ENCODE results near the gene PPP1R37. TPM values are rescaled to one million over a fixed set of nuclear protein-coding genes. Genes with fewer than 3 reads are reported as not detected.

PPP1R37 gene
- total and polyA plus RNA-seq, 5 donors from 2014 or later: 0.61 to 17.4 (median 0.69) TPM

GRCh38 chr19:45178262-45179071, 85.5 kb downstream of the PPP1R37 start, which contains the start of gene BLOC1S3:
Gene BLOC1S3 (plus strand): TSS chr19:45178784. CDS start chr19:45179297, 513 bp downstream.
- ATAC-seq (ENCODE audit: low read depth in 2 of 2) (peak; percentile 85 to 88), DNase-seq (peak; percentile 100)
- peak within 1 kb of the TSS; percentile 97 to 98 (median 98) for H3K27ac Mint-ChIP-seq
- peak within 1 kb of the TSS; percentile 90 to 95 (median 93) for H3K4me3 Mint-ChIP-seq
- H3K36me3 Mint-ChIP-seq: peaks cover 12% of the 10 kb centered on the region
- peaks cover 0 to 62% (median 24%) of the 10 kb centered on the region in 4 donors for H3K4me1 Mint-ChIP-seq
- no peaks in the 10 kb centered on the region for H3K27me3 ChIP-seq (ENCODE audit: control insufficient read depth, insufficient read depth, low read length)
- H3K36me3 ChIP-seq (ENCODE audit: control insufficient read depth, insufficient read depth, low read length): peaks cover 4% of the 10 kb centered on the region
- H3K9me3 Mint-ChIP-seq: no peaks in the 10 kb centered on the region
- peaks cover 42% of the 10 kb centered on the region for H3K4me1 ChIP-seq (ENCODE audit: control insufficient read depth, insufficient read depth, low read length, poor library complexity, severe bottlenecking)
- peak within 1 kb of the TSS; percentile 94 for H3K27ac ChIP-seq (ENCODE audit: insufficient read depth, low read length, poor library complexity, severe bottlenecking)
- H3K4me3 ChIP-seq (ENCODE audit: low read depth, low read length): peak within 1 kb of the TSS; percentile 88
- no peaks in the 10 kb centered on the region for H3K9me3 ChIP-seq (ENCODE audit: control insufficient read depth in 2 of 2, low read length in 2 of 2)
- no peaks in the 10 kb centered on the region for H3K27me3 Mint-ChIP-seq

GRCh38 chr19:45179072-45179891, 86.3 kb downstream of the PPP1R37 start:
- DNase-seq (peak; percentile 28 to 55 (median 39)), ATAC-seq (ENCODE audit: low read depth in 2 of 2) (no peak)
- Mint-ChIP-seq H3K27ac (peak overlapping the region in 2 of 3 donors; percentile 97 to 98), H3K36me3 (peaks cover 12% of the 10 kb centered on the region), H3K9me3 (no peaks in the 10 kb centered on the region), H3K4me1 (peaks cover 0 to 56% (median 24%) of the 10 kb centered on the region in 4 donors), H3K27me3 (no peaks in the 10 kb centered on the region), H3K4me3 (peak overlapping the region; percentile 90 to 95 (median 93))
- H3K27me3 ChIP-seq (ENCODE audit: control insufficient read depth, insufficient read depth, low read length): no peaks in the 10 kb centered on the region
- H3K27ac ChIP-seq (ENCODE audit: insufficient read depth, low read length, poor library complexity, severe bottlenecking): peak overlapping the region; percentile 94
- H3K4me3 ChIP-seq (ENCODE audit: low read depth, low read length): peak overlapping the region; percentile 88
- H3K36me3 ChIP-seq (ENCODE audit: control insufficient read depth, insufficient read depth, low read length): peaks cover 4% of the 10 kb centered on the region
- H3K9me3 ChIP-seq (ENCODE audit: control insufficient read depth in 2 of 2, low read length in 2 of 2): no peaks in the 10 kb centered on the region
- H3K4me1 ChIP-seq (ENCODE audit: control insufficient read depth, insufficient read depth, low read length, poor library complexity, severe bottlenecking): peaks cover 40% of the 10 kb centered on the region

- H3K9me3 Mint-ChIP-seq: no peaks in the 10 kb centered on the region
- peak overlapping the region; percentile 94 for H3K27ac ChIP-seq (ENCODE audit: insufficient read depth, low read length, poor library complexity, severe bottlenecking)
- peaks cover 12% of the 10 kb centered on the region for H3K36me3 Mint-ChIP-seq
- peaks cover 4% of the 10 kb centered on the region for H3K36me3 ChIP-seq (ENCODE audit: control insufficient read depth, insufficient read depth, low read length)
- H3K4me3 Mint-ChIP-seq: peak overlapping the region; percentile 69 to 85 (median 79)
- H3K27me3 Mint-ChIP-seq: no peaks in the 10 kb centered on the region
- H3K4me3 ChIP-seq (ENCODE audit: low read depth, low read length): peak overlapping the region; percentile 13
- ATAC-seq (ENCODE audit: low read depth in 2 of 2) (no peak), DNase-seq (no peak)
- peaks cover 0 to 58% (median 25%) of the 10 kb centered on the region in 4 donors for H3K4me1 Mint-ChIP-seq
- H3K27ac Mint-ChIP-seq: peak overlapping the region in 1 of 3 donors; percentile 85
- H3K9me3 ChIP-seq (ENCODE audit: control insufficient read depth in 2 of 2, low read length in 2 of 2): no peaks in the 10 kb centered on the region
- H3K4me1 ChIP-seq (ENCODE audit: control insufficient read depth, insufficient read depth, low read length, poor library complexity, severe bottlenecking): peaks cover 40% of the 10 kb centered on the region
- H3K27me3 ChIP-seq (ENCODE audit: control insufficient read depth, insufficient read depth, low read length): no peaks in the 10 kb centered on the region
Measured at GRCh38 chr19:45179892-45180370, 87.0 kb downstream of the PPP1R37 start.

GRCh38 chr19:45180936-45181335, 88.0 kb downstream of the PPP1R37 start:
- no peak overlapping the region for H3K27ac ChIP-seq (ENCODE audit: insufficient read depth, low read length, poor library complexity, severe bottlenecking)
- Mint-ChIP-seq H3K27ac (peak overlapping the region in 1 of 3 donors; percentile 85), H3K4me3 (peak overlapping the region; percentile 75 to 86 (median 81)), H3K4me1 (peaks cover 0 to 56% (median 20%) of the 10 kb centered on the region in 4 donors), H3K27me3 (no peaks in the 10 kb centered on the region), H3K36me3 (peaks cover 12% of the 10 kb centered on the region), H3K9me3 (no peaks in the 10 kb centered on the region)
- no peaks in the 10 kb centered on the region for H3K27me3 ChIP-seq (ENCODE audit: control insufficient read depth, insufficient read depth, low read length)
- no peaks in the 10 kb centered on the region for H3K9me3 ChIP-seq (ENCODE audit: control insufficient read depth in 2 of 2, low read length in 2 of 2)
- DNase-seq (no peak), ATAC-seq (ENCODE audit: low read depth in 2 of 2) (no peak)
- no peak overlapping the region for H3K4me3 ChIP-seq (ENCODE audit: low read depth, low read length)
- H3K36me3 ChIP-seq (ENCODE audit: control insufficient read depth, insufficient read depth, low read length): peaks cover 4% of the 10 kb centered on the region
- peaks cover 40% of the 10 kb centered on the region for H3K4me1 ChIP-seq (ENCODE audit: control insufficient read depth, insufficient read depth, low read length, poor library complexity, severe bottlenecking)

- Histone ChIP-seq H3K4me1 (ENCODE audit: control insufficient read depth, insufficient read depth, low read length, poor library complexity, severe bottlenecking) (peaks cover 35% of the 10 kb centered on the region), H3K27me3 (ENCODE audit: control insufficient read depth, insufficient read depth, low read length) (no peaks in the 10 kb centered on the region), H3K27ac (ENCODE audit: insufficient read depth, low read length, poor library complexity, severe bottlenecking) (no peak overlapping the region), H3K36me3 (ENCODE audit: control insufficient read depth, insufficient read depth, low read length) (peaks cover 4% of the 10 kb centered on the region), H3K4me3 (ENCODE audit: low read depth, low read length) (no peak overlapping the region), H3K9me3 (ENCODE audit: control insufficient read depth in 2 of 2, low read length in 2 of 2) (no peaks in the 10 kb centered on the region)
- H3K36me3 Mint-ChIP-seq: peaks cover 12% of the 10 kb centered on the region
- no peak overlapping the region for H3K27ac Mint-ChIP-seq
- no peaks in the 10 kb centered on the region for H3K9me3 Mint-ChIP-seq
- peaks cover 0 to 50% (median 20%) of the 10 kb centered on the region in 4 donors for H3K4me1 Mint-ChIP-seq
- DNase-seq (no peak), ATAC-seq (ENCODE audit: low read depth in 2 of 2) (no peak)
- no peaks in the 10 kb centered on the region for H3K27me3 Mint-ChIP-seq
- H3K4me3 Mint-ChIP-seq: no peak overlapping the region
Measured at GRCh38 chr19:45182758-45183157, 89.8 kb downstream of the PPP1R37 start.

- Mint-ChIP-seq H3K9me3 (no peaks in the 10 kb centered on the region), H3K27me3 (no peaks in the 10 kb centered on the region), H3K36me3 (peaks cover 12% of the 10 kb centered on the region), H3K27ac (no peak overlapping the region), H3K4me1 (peaks cover 0 to 42% (median 16%) of the 10 kb centered on the region in 4 donors), H3K4me3 (no peak overlapping the region)
- H3K4me1 ChIP-seq (ENCODE audit: control insufficient read depth, insufficient read depth, low read length, poor library complexity, severe bottlenecking): peaks cover 31% of the 10 kb centered on the region
- H3K27me3 ChIP-seq (ENCODE audit: control insufficient read depth, insufficient read depth, low read length): no peaks in the 10 kb centered on the region
- no peak overlapping the region for H3K4me3 ChIP-seq (ENCODE audit: low read depth, low read length)
- H3K27ac ChIP-seq (ENCODE audit: insufficient read depth, low read length, poor library complexity, severe bottlenecking): no peak overlapping the region
- DNase-seq: no peak
- no peak for ATAC-seq (ENCODE audit: low read depth in 2 of 2)
- peaks cover 4% of the 10 kb centered on the region for H3K36me3 ChIP-seq (ENCODE audit: control insufficient read depth, insufficient read depth, low read length)
- H3K9me3 ChIP-seq (ENCODE audit: control insufficient read depth in 2 of 2, low read length in 2 of 2): no peaks in the 10 kb centered on the region
Measured at GRCh38 chr19:45184115-45184514, 91.1 kb downstream of the PPP1R37 start.

- Histone ChIP-seq H3K27me3 (ENCODE audit: control insufficient read depth, insufficient read depth, low read length) (no peaks in the 10 kb centered on the region), H3K4me1 (ENCODE audit: control insufficient read depth, insufficient read depth, low read length, poor library complexity, severe bottlenecking) (peaks cover 6% of the 10 kb centered on the region), H3K36me3 (ENCODE audit: control insufficient read depth, insufficient read depth, low read length) (no peaks in the 10 kb centered on the region), H3K4me3 (ENCODE audit: low read depth, low read length) (no peak overlapping the region), H3K27ac (ENCODE audit: insufficient read depth, low read length, poor library complexity, severe bottlenecking) (no peak overlapping the region), H3K9me3 (ENCODE audit: control insufficient read depth in 2 of 2, low read length in 2 of 2) (no peaks in the 10 kb centered on the region)
- Mint-ChIP-seq H3K4me1 (peaks cover 0 to 22% (median 9%) of the 10 kb centered on the region in 4 donors), H3K27me3 (no peaks in the 10 kb centered on the region), H3K4me3 (no peak overlapping the region), H3K9me3 (no peaks in the 10 kb centered on the region), H3K27ac (no peak overlapping the region), H3K36me3 (peaks cover 6% of the 10 kb centered on the region)
- peak in 1 of 2 donors; percentile 13 for ATAC-seq (ENCODE audit: low read depth in 2 of 2)
- DNase-seq: no peak
Measured at GRCh38 chr19:45186509-45187334, 93.7 kb downstream of the PPP1R37 start.

Data from CD4-positive, CD25-positive, alpha-beta regulatory T cell (primary cell).